Subcutaneous abdominal adipose tissue (tissue), 5 donors: Measurements from ENCODE around the gene FCER1G.

Source experiments
- H3K27ac ChIP-seq: one replicate; pipeline ENCODE4 v1.7.0; 2013; ENCODE audit warnings: low read depth, mild to moderate bottlenecking, inconsistent platforms, low read length, moderate library complexity
- H3K27me3 ChIP-seq, 5 donors: one replicate each; pipeline ENCODE4 v1.7.0; 2013; ENCODE audit warnings: low read length in 5 of 5, inconsistent platforms in 1 of 5; ENCODE audit not compliant: control insufficient read depth in 5 of 5, insufficient read depth in 4 of 5
- H3K36me3 ChIP-seq, 5 donors: one replicate each; pipeline ENCODE4 v1.7.0; 2013; ENCODE audit warnings: low read length in 5 of 5; ENCODE audit not compliant: control insufficient read depth in 5 of 5, insufficient read depth in 5 of 5
- H3K4me1 ChIP-seq, 5 donors: one replicate each; pipeline ENCODE4 v1.7.0; 2013; ENCODE audit warnings: low read length in 5 of 5, mild to moderate bottlenecking in 3 of 5, moderate library complexity in 1 of 5; ENCODE audit not compliant: control insufficient read depth in 5 of 5, insufficient read depth in 5 of 5
- H3K4me3 ChIP-seq, 5 donors: one replicate each; pipeline ENCODE4 v1.7.0; 2013; ENCODE audit warnings: low read length in 5 of 5, low read depth in 1 of 5
- H3K9ac ChIP-seq, 5 donors: one replicate each; pipeline ENCODE4 v1.7.0; 2013; ENCODE audit warnings: low read length in 5 of 5, mild to moderate bottlenecking in 4 of 5, moderate library complexity in 3 of 5
- H3K9me3 ChIP-seq, 5 donors: one replicate each; pipeline ENCODE4 v1.7.0; 2013; ENCODE audit warnings: low read length in 5 of 5; ENCODE audit not compliant: control insufficient read depth in 5 of 5
- donor health status: healthy.
- donor health status: healthy.
- donor health status: healthy.
- donor health status: healthy.
- donor health status: healthy.

Gene FCER1G

DNA sequence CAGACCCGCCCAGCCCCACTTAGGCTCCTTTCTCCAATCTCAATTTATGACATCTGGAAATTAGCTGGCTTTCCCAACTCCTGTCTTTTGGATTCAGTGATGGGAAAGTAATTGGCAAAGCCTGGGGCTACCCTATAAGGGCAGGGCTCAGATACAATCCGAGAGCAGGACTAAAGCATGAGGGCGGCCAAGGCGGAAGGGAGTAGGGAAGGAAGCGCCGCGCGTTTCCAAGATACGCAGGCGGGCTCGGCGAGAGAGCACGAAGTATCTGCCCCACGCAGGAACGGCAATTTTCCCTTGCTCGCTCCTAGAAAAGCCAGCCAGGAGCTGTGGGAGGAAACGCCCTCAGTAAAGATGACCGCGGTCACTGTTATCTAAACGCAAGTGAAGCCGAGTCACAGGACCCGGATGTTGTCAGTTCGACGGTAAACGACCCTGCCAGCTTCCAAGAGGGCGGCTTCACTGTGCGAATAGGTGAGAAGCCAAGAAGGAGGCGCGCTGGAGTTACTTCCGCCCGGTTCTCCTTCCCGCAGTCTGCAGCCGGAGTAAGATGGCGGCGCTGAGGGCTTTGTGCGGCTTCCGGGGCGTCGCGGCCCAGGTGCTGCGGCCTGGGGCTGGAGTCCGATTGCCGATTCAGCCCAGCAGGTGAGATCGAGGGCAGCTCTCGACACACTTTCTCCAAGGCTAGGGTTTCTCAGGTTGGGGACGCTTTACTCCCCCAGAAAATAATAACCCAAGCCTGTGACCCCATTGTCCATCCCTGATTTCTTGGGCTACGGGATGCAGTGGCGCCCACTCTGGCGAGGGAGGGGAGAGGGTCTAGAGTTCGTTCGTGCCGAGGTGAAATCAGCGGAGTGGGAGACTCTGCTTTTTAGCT lies 13.0 kb upstream of the FCER1G start, which contains the start of gene NDUFS2:
TSS of gene NDUFS2 (plus strand) at position 532 of the 877 bp plus-strand sequence. CDS start at position 551, 19 bp downstream.
- Histone ChIP-seq H3K9me3 (no peaks in the 10 kb centered on the region), H3K4me3 (peak within 1 kb of the TSS; percentile 86 to 97 (median 93)), H3K36me3 (peaks cover 7 to 30% (median 12%) of the 10 kb centered on the region in 5 donors), H3K4me1 (peaks cover 42 to 78% (median 62%) of the 10 kb centered on the region in 5 donors), H3K9ac (peak within 1 kb of the TSS; percentile 86 to 94 (median 93)), H3K27ac (peak within 1 kb of the TSS; percentile 100), H3K27me3 (peaks cover 0 to 9% (median 0%) of the 10 kb centered on the region in 5 donors)

DNA sequence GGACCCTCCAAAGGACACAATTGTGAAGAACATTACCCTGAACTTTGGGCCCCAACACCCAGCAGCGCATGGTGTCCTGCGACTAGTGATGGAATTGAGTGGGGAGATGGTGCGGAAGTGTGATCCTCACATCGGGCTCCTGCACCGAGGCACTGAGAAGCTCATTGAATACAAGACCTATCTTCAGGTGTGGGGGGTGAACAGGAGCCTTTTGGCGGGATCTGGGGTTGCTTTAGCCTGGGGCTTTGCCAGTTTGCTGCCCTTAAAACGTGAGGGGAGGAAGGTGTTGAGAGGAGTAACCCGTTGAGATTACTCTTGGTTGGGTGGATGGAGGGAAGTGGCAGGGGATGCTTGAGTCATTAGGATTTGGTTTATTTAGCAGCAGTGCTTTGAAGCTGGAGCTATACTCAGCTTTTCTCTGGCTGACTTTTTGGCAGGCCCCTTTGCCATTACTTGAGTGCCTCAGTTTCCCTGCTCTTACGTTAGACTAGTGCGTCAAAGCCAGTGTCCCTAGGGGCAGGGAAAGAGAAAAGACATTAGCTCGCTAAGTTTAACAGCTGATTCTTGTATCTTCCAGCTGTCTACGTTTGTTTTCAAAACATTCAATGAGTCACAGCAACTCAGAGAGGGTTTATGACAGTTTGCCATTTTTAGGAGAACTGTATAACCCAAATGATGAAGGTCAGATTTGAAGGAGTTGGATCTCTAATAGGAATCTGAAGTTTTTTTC lies 8.5 kb upstream of the FCER1G start:
- H3K4me3 ChIP-seq = no peak overlapping the region
- H3K36me3 ChIP-seq = peaks cover 16 to 68% (median 41%) of the 10 kb centered on the region in 5 donors
- peak overlapping the region; percentile 39 for H3K27ac ChIP-seq
- no peaks in the 10 kb centered on the region for H3K9me3 ChIP-seq
- peaks cover 8 to 42% (median 21%) of the 10 kb centered on the region in 5 donors for H3K4me1 ChIP-seq
- peak overlapping the region in 1 of 5 donors; percentile 21 for H3K9ac ChIP-seq
- no peaks in the 10 kb centered on the region for H3K27me3 ChIP-seq

DNA sequence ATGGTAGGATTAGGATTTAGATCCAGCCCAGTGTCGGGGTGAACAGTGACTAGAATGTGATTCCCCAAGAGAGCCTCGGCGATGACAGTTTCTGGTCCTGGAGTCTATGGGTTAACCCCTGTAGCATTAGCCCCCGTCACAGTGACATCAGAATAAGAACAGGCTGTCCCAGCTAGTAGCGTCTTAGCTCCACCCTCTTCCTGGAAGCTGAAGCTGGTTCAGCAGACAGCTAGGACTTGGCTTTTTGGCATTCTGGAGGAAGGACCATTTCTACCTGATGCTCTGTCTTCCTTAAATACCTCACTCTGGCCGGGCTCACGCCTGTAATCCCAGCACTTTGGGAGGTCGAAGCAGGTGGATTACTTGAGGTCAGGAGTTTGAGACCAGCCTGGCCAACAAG lies 7.9 kb upstream of the FCER1G start:
- peaks cover 2 to 38% (median 17%) of the 10 kb centered on the region in 5 donors for H3K4me1 ChIP-seq
- no peak overlapping the region for H3K9ac ChIP-seq
- no peaks in the 10 kb centered on the region for H3K27me3 ChIP-seq
- H3K27ac ChIP-seq = peak overlapping the region; percentile 39
- peaks cover 16 to 74% (median 47%) of the 10 kb centered on the region in 5 donors for H3K36me3 ChIP-seq
- no peak overlapping the region for H3K4me3 ChIP-seq
- H3K9me3 ChIP-seq = no peaks in the 10 kb centered on the region

DNA sequence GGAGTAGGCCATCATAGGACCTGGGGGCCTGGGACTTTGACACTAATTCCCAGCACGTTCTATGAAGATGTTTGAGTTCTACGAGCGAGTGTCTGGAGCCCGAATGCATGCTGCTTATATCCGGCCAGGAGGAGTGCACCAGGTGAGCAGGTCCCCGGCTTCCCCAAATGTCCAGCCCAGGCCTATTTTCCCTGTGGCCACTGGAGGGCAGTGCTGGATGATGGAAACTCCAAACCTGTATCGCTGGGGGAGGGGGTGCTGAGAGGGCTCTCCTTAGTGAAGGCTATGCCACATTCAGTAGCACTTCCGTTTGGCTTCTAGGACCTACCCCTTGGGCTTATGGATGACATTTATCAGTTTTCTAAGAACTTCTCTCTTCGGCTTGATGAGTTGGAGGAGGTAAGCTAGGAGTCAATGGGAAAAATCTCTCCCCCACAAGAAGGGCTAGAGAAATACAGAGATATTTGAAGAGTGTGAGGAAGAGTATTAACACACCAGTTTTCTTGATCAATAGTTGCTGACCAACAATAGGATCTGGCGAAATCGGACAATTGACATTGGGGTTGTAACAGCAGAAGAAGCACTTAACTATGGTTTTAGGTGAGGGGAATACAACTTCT lies 5.2 kb upstream of the FCER1G start:
- peaks cover 23 to 85% (median 70%) of the 10 kb centered on the region in 5 donors for H3K36me3 ChIP-seq
- H3K9ac ChIP-seq = peak overlapping the region in 1 of 5 donors; percentile 13
- H3K27ac ChIP-seq = no peak overlapping the region

DNA sequence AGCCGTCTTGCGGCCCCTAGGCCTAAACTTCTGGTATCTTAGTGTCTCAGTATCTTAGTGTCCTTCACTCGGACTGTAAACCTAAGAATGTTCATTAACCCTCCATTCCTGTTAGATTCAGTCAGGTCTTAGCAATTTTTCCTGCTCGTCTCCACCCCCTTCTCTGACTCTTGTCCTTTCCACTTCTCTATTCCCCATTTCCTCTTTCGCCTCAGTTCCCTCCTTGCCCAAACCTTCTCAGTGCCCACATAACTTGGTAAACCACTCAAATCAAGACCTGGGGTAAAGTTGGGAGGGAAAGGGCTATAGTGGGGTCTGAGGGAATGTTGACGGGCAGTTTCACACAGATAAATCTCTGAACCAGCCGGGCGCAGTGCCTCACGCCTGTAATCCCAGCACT lies 726 bp upstream of the FCER1G start:
- Histone ChIP-seq H3K9ac (no peak overlapping the region), H3K27me3 (no peaks in the 10 kb centered on the region), H3K4me1 (peaks cover 10 to 36% (median 13%) of the 10 kb centered on the region in 5 donors), H3K36me3 (peaks cover 16 to 57% (median 49%) of the 10 kb centered on the region in 5 donors), H3K9me3 (peaks cover 0 to 2% (median 0%) of the 10 kb centered on the region in 5 donors), H3K27ac (peak overlapping the region; percentile 6), H3K4me3 (no peak overlapping the region)

More for the DNA sequence above, 5.2 kb upstream of the FCER1G start:
- H3K4me3 ChIP-seq = no peak overlapping the region
- H3K4me1 ChIP-seq = peaks cover 0 to 31% (median 7%) of the 10 kb centered on the region in 5 donors
- no peaks in the 10 kb centered on the region for H3K27me3 ChIP-seq
- no peaks in the 10 kb centered on the region for H3K9me3 ChIP-seq

DNA sequence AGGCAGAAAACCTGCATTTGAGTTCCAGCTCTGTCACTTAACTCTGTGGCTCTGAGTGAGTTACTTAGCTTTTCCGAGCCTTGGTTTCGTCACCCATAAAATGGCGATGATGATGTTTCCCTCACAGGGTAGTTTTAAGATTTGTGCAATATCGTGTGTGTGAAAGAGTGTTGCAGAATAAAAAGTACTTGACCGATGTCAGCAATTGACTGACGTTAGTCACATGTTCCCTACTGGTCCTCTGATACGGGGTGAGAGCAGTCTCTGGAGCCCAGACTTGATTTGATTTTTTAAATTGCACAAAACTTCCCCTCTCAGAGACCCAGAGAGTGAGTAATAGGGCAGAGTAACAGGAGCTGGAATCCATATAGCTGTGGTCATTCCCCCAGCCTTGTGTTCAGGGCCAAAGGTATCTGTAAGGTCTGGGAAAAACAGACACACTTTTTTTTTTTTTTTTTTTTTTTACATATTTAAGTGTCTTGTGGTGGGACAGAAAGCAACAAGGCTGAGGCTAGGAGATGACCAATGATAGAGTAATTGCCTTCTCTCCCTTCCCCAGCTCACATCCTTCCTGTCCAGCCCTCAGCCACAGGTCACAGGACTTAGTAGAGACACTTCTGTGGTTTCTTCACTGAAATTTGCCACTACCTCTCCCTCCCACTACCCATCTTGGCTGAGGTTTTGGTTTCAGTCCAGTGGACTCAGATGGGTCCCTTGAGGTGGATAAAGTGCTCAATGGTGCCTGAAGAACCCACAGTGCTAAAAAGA lies 2.0 kb downstream of the FCER1G start:
- peak overlapping the region; percentile 49 to 73 (median 60) for H3K4me3 ChIP-seq
- H3K9me3 ChIP-seq = peaks cover 0 to 2% (median 0%) of the 10 kb centered on the region in 5 donors
- H3K27me3 ChIP-seq = no peaks in the 10 kb centered on the region
- H3K36me3 ChIP-seq = peaks cover 11 to 29% (median 25%) of the 10 kb centered on the region in 5 donors
- H3K9ac ChIP-seq = peak overlapping the region; percentile 51 to 97 (median 75)
- H3K27ac ChIP-seq = peak overlapping the region; percentile 95
- peaks cover 10 to 28% (median 13%) of the 10 kb centered on the region in 5 donors for H3K4me1 ChIP-seq

DNA sequence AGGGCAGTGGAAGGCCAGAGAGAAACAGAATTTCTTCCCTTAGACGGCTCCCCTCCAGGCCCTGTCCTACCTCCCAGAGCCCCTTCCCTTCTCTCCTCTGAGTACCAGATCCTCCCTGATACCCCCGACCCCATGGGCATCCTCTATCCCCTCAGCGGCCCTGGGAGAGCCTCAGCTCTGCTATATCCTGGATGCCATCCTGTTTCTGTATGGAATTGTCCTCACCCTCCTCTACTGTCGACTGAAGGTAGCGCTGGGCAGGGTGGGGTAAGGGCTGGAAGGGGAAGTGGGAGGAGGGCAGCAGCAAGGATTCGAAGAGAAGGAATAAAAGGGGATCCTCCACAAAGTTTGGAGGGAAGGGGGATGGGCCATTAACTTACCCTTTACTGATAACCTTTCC lies 2.7 kb downstream of the FCER1G start:
- Histone ChIP-seq H3K36me3 (peaks cover 11 to 22% (median 19%) of the 10 kb centered on the region in 5 donors), H3K4me3 (peak overlapping the region in 4 of 5 donors; percentile 2 to 73 (median 18)), H3K27ac (peak overlapping the region; percentile 91), H3K9ac (peak overlapping the region in 4 of 5 donors; percentile 49 to 70 (median 60)), H3K27me3 (no peaks in the 10 kb centered on the region), H3K9me3 (peaks cover 0 to 2% (median 0%) of the 10 kb centered on the region in 5 donors), H3K4me1 (peaks cover 10 to 28% (median 13%) of the 10 kb centered on the region in 5 donors)

DNA sequence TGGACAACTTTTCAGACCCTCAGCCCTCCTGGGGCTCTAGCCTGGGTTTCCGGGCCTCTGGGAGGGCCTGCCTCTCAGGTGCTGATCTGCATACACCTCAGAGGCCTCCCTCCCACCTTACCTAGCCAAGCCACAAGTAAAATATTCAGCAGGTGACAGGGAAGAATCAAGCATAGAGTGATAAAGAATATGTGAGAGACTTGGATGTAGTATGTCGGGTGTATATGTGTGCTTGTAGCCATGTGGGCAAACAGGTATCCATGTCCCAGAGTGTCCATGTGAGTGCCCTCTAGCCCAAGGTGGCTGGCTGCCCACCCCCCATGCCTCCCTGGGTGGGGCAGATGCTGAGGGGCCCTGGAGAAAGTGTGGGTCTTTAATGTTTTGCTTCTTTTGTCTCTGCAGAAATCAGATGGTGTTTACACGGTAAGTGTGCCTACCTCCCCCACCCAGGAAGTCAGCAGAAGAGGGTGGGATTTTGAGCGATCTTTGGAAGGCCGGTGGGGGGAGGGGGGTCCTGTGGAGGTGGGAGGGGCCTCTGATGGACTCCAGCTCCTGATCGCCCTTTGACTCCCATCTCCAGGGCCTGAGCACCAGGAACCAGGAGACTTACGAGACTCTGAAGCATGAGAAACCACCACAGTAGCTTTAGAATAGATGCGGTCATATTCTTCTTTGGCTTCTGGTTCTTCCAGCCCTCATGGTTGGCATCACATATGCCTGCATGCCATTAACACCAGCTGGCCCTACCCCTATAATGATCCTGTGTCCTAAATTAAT lies 3.4 kb downstream of the FCER1G start:
- Histone ChIP-seq H3K27me3 (no peaks in the 10 kb centered on the region), H3K9me3 (peaks cover 0 to 2% (median 0%) of the 10 kb centered on the region in 5 donors), H3K4me1 (peaks cover 10 to 27% (median 13%) of the 10 kb centered on the region in 5 donors), H3K4me3 (peak overlapping the region in 2 of 5 donors; percentile 2 to 73), H3K36me3 (peaks cover 7 to 16% (median 13%) of the 10 kb centered on the region in 5 donors), H3K9ac (peak overlapping the region in 1 of 5 donors; percentile 49), H3K27ac (peak overlapping the region; percentile 91)
